HG02759 (cell line): ENCODE data around the gene SORBS1.

Experiments
- ATAC-seq: cut with Tn5 transposase; IDR thresholded peaks from one replicate; pipeline ENCODE4 v1.9.1; 2021; ENCODE audit warnings: mild to moderate bottlenecking, moderate library complexity; ENCODE audit not compliant: unreplicated experiment

SORBS1 gene

DNA sequence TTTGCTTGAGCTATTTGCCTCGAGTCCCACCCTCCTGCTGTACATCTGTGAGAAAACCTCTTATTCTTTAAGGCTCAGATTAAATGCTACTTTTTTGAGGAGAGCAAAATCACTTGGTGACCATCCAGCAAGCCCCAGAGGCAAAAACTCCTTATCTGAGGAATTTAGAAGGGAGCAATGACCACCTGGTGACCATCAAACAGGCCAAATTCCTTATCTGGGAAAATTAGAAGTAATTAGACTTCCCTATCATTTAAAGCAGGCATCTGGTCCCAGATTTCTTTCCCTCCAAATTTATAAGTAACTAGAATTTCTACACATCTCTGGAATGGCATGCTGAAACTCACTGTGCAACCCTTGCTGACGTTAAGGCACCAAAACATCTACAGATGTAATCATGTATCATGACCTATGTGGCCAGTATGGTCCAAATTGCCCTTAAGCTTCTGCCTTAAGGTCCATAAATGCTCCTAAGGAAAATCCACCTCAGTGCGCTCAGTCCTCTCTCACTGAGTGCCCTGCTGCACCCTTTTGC is 229.5 kb downstream of the SORBS1 start:
- ATAC-seq = no peak

DNA sequence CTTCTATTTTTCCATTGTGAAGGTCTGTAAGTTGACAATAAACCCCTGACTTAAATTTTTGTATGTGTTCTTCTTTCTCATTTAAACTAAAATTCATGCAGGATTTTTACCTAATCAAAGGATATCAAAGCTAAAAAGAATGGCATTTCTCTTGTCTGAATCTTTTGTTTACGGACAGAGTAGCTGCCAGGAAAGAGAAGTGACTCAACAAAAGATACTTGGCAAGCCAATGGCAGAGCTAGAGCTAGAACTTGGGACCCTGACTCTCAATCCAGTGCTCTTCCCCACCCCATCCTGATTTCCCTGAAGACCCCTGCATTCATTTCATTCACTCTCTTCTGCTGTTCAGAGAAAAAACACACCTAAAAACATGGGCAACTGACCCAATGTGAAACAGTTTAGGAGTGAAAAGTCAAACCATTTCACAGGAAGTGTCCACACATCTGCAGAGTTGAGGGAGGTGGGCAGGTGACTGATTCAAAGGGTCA is 230.2 kb downstream of the SORBS1 start:
- ATAC-seq = no peak

DNA sequence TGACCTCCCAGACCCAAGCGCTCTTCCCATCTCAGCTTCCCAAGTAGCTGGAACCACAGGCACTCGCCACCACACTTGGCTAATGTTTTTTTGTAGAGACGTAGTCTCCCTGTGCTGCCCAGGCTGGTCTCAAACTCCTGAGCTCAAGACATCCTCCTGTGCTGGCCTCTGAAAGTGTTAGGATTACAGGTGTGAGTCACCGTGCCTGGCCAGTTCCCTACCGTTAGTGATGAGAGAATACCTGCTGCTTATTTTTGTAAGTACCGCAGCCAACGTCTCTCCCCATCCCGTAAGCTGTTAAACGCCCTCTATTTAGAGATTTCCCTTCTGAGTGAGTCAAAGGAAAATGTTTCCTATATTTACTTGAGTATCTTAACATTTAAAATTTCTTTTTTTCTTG is 231.9 kb downstream of the SORBS1 start:
- no peak for ATAC-seq

DNA sequence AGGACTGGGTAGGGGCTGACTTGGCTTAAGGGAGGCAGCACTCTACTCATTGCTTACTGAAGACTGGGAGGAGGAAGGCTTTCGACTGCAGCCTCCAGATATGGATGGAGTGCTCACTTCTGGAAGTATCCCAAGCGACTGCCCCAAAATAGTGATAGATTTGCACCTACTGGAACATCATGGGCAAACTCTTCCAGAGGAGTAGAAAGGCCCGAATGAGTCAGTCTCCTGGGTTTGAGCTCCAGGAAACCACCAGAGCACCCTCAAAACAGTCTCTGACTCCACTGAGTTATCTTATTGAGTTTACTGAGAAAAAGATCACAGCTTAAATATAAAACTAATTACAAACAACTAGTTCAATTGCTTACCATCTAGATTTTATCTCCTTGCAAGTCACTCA is 233.2 kb downstream of the SORBS1 start:
- no peak for ATAC-seq

DNA sequence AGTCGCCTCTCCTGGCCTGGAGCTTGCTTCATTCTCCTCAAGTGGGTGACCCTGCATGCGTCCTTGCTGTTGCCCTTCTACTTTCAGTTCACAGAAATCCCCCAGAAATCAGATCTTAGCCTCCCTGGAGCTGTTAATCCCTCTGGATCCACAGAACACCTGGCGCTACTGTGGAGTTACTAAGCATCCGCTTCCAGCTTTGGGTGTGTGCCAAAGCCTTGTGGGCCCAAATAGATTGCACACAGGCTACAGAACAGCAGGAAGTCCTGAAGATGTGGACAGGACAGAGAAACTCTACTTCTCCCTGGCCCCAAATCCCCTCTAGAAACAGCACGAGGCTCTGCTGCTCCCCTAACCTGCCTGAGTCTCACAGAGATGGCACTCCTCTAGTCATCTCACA is 233.8 kb downstream of the SORBS1 start:
- ATAC-seq = no peak

DNA sequence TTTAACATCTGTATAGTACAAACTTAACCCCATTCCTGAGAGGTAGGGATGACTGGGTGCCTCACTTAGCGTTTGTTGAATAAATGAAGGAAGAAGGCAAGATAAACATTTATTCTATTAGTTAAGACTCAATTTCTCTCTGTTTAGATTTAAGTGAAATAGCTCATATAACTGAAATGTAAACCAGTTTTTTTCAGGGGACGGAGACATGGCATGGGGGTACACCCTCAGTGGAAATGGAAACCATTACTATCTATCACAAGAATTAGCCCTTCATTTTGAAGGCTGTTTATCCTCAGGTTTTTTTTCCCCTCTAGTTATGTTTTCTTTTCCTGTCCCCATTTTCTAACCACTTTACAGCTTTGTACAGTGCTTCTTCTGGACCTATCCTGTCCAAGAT is 234.8 kb downstream of the SORBS1 start:
- no peak for ATAC-seq

DNA sequence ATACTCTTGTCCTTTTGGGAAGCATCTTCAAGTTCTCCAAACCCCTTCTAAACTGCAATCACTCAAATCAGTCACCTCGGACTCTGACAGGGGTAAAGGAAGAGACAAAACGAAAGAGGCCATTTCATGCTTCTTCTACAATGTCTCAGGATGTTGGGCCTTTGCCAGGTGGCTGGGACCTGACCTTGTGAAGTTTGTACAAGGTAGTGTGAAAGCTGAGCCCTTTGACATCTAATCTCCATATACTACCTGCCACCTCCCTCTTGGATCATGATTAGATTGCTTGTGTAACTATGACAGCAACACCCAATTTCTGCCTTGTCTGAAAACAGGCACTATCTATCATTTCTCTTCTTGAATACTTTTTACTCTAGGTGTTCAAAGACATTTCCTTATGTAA is 235.3 kb downstream of the SORBS1 start:
- no peak for ATAC-seq

DNA sequence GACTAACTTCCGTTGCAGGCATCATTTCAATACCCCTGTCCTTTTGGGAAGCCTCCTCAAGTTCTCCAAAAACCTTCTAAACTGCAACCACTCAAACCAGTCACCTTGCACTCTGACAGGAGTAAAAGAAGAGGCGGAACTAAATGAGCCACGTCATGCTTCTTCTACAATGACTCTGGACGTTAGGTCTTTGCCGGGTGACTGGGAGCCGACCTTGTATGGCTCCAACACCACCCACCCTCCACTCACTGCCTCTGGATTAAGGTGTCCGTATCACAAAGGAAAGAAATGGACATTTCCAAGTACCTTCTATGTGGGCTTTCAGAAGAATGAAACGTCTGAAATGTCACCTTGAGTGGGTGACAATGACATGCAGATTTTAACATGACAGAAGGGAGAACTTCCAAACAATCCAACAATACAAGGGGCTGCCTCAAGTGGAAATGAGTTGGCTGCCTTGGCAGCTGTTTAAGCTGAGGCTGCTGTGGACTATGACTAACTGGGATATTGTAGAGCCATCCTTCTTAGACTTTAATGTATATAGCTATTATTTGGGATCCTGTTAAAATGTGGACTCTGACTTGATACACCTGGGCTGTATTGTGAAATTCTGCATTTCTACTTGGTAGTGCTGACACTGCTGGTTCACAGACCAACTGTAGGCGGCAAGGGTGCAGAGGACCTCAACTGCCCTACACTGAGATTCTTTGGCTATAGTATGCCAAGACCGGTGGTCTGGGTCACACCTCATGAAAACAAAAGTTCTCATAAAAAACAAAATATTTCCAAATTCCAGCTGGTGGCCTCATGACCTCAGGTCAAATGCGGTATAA is 236.5 kb downstream of the SORBS1 start:
- no peak for ATAC-seq

DNA sequence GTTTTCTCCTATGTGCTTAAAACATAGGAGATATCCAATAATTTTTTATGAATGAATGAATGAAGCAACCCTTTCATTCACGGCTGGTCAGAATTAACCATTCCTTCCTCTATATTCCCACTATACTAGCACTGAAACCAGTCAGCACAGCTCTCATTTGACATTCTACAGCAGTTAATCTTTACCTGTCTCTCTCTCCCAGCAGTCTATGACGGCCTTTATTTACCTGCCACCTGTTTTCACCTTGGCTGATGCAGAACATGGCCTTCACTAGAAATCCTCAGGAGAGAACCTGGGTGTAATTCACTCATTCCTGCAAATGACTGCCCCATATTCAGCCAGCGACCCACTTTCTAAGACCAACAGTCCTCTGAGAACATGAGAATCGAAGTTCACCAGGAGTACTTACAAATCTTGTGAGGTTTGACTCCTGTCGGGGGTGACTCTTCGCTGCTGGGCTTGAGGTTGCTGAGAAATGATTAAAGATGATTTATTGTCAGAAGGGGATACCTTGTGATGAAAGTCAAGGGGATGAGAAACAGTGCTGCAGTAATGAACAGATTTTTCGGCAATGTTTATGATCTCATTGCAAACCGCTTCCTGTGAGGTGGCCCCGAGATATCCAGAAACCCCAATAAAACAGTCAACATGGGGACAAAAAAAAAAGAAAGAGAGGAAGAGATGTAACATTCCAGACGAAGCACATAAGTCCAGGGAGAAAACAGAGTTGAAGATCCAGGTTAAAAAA is 239.4 kb downstream of the SORBS1 start:
- no peak for ATAC-seq

DNA sequence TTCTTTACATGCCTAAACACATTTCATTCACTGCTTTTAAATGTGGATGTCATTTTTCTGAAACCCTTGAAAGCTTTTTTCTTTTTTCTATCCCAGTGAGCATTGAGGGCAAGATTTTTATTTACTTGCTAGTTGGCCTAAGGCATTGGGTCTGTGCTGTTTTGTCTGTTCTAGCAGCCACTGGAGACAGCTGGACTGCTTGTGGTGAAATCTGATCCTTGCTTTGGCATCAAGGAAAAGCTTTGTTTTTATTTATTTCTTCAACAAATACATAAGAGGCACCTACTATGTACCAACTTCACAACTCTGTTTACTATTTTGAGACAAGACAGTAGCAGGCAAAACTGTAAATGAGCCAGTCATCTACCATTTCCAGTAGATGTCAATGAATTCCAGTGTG is 241.9 kb downstream of the SORBS1 start:
- no peak for ATAC-seq

DNA sequence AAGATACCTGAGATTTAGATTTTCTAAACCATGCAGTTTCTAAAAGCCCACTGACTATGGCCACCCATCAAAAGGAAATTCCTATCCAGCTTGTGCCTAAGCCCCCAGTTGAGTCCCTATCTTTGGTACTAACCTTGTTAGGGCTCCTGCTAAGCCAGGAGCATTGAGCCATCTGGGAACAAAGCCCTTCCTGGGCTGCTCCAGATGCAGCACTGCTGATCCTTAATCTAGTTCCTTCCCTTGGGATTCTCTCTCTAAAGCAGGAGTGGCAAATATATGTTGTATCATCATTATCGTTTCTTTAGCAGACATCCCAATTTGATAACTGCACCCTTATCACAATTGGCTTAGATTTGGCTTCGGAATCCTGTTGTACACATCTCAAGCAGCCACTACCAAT is 245.7 kb downstream of the SORBS1 start:
- no peak for ATAC-seq

DNA sequence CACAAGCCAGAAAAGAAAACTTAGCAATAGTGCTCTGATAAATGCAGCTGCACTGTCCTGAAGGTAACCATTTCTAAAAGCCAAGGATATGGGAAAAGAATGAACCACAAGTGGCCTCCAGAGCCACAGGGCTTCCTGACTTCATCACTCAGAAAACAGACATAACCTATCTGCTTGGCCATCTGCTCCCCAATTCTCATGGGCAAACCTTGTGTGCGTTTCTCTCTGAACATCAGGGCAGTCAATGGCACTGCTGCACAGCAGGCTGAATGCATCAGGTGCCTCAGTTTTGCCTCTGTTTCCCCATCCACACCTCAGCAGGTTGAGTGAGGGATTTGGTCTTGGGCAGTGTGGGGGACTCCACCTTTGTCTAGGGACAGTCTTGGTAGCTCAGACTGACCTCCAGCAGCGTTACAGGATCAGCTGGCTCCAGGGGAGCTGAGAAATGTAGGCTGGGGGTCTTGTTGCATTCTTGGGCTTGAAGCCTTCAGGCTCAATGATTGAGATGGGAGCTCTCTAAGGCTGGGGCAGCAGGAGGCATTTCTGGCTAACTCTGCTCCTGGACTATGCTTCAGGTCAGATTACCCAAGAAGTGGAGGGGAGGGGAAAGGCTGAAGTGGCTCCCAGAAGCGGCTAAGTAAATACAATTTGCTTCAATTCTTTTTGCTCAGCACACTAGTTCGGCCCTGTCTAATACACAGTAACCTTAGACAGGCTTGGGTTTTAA is 246.8 kb downstream of the SORBS1 start:
- no peak for ATAC-seq

DNA sequence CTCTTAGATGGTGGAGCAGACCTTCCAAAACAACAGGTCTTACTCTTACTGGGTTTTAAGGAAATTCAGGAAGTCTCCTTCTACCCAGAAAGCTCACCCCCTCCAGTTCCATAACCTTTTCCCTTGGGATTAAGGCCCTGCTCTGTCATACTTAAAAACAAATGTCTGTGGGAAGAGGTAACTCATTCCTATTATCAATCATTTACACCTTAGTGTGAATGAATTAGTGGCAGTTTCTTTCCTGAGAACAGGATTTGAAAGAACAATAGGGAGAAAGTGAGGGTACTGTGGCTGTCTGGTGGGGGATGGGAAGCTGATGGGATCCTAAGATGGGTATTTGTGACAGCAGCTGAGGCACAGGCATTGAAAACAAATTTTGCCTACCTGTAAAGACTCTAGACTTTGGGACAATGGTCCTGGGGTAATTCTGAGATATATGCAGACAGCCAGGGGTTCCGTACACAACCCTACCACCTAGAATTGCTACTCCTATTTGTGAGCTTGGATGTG is 248.1 kb downstream of the SORBS1 start:
- no peak for ATAC-seq

DNA sequence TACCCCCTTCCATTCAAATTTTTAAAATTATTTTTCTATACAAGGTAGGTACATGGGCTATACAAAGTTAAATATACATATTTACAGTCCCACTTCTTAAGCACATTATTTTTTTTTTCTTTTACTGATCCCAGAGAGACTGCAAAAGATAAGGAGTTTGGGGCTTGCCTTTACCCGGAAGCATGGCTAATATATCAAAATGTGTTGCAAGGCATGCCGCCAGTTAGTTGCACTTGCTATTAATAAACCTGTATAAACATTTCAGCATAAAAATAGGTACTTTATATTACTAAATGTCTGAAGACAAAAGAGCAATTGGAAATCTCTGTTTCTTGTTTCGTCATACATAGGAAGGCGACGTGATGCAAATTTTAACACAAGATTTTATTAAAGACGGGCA is 248.9 kb downstream of the SORBS1 start:
- ATAC-seq = no peak

DNA sequence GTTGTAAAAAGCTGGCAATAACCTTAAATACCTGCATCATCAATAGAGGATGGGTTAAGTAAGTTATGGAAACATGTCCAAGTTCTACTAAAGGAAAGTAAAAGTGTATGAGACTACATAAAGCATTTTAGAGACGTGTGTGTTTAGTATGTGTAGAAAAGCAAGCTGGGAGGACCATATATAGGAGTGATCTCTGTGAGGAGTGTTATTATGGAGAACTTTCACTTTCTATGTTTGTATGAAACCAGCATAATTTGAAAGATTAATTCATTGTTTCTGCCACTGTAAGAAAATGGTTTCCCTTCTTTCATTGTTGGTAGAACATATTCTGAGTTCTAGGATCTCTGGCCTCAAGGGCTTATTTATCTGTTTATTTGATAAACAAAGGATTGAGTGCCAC is 251.2 kb downstream of the SORBS1 start:
- peak; percentile 56 for ATAC-seq

DNA sequence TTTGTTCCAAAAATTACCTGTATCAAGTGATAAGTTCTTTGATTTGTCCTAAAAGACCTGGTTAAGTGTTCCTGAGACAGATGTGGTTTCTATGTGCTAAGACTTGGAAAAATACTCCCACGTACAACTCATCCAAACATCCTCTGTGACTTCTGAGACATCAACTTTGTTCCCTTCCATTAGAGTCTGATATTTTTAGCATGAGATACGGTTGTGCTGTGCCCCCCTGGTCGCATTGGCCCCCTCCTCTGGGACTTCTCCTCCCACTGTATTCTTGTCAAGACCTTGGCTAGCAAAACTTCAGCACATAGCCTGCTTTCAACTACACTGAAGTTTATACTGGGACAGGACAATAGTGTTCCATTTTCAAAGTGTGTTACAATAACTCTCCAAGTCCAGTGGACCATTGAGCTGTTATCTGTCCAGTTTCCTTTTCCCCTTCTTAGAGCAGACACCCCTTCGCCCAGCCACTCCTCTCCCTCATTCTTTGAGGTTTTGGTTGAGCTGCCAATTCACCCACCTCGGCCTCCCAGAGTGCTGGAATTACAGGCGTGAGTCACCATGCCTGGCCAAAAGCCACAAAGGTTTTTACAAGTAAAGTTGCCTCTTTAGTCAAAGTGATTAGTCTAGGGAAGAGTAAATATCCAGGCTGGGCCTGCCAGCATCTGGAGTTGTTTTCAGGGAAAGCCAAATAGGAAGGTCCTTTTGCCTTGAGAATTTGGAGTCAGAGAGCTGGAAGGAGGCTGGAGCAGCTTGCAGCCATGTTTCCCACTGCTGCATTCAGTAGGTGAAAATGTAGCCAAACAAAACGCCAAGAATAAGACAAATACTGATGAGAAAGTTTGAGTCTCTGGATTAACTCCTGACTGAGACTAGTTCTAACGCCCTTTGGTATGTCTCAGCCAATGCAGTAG is 252.5 kb downstream of the SORBS1 start:
- no peak for ATAC-seq

DNA sequence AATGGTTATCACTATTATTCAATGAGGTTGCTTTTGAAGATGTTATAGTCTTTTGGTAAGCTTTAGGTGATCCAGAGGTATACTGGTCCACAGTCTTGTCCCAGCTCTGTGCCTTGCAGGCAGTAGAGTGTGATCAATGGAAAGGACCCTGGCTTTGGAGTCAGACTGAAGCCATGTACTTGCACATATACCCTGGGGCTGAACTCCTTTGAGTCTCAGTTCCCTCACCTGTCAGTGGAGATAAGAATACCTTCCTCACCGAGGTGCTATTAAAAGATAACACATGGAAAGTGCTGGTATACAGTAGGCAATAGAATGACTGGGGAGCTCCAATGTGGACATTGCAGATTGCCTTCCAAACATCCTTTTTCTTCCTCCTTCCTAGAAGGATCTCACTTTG is 254.3 kb downstream of the SORBS1 start:
- no peak for ATAC-seq

DNA sequence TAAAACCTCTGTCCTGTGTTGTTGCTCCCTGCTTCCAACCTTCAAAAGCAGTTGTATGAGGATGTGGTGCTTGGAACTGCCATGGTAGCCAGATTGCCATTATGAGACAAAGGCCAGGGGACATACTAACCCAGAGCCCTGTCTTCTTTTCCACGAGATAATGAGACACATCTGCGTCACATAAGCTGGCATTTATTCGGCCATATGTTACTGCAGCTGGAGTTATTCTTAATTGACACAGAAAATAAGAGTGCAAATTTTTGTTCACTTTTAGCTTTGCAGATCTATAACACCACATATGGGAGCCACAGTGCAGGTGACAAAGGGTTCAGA is 254.9 kb downstream of the SORBS1 start:
- no peak for ATAC-seq

DNA sequence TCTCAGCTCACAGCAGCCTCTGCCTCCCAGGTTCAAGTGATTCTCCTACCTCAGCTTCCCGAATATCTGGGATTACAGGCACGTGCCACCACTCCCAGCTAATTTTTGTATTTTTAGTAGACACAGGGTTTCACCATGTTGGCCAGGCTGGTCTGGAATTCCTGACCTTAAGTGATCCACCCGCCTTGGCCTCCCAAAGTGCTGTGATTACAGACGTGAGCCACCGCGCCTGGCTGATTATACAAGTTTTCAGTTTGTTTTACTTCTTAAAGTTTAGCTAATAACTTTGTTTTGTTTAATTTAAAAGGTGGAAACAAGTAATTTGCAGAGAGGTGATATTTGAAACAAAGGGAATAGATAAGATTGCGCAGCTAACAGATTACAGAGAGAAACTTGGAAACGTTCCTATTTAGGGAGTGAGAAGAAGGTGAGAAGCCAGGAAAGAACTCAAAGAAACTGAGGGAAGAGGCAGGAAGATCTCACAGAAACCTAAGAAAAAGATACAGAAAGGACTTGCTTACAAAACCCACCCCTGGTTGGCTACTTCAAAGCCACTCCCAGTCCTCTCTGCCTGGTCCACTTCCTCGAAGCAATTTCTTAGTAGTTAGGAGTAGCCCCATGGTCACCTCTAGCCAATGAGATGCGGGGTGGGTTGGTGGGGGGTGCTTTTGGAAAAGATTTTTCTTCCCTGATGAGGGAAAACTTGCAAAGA is 255.4 kb downstream of the SORBS1 start:
- ATAC-seq = no peak

DNA sequence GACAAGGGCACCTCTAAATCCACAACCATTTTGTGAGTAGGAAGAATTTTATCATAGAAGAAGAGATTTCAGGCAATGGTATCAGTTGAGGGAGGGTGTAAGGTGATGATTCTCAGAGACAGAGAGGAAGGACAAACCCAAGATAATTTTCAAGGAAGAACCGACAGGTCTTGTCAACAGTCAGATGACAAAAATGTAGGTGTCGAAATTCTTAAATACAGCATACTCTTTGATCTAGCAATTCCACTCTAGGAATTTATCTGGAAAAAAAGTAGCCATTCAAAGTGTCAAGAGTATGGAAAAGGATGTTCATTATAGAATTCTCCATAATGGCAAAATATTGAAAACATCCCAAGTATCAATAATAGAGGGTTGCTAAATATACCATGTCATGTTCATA is 256.2 kb downstream of the SORBS1 start:
- no peak for ATAC-seq
